ENCODE results near the gene CDRT4. TPM values are rescaled to one million over a fixed set of nuclear protein-coding genes. Genes with fewer than 3 reads are reported as not detected.
"Not testable (repeated sequence)": the region's sequence is repeated elsewhere in the genome, so short reads cannot be mapped to it uniquely, and the experiment has no call there.

Gene CDRT4
- polyA plus RNA-seq, 3 donors = 1.9 to 11.6 (median 4.4) TPM

GRCh38 chr17:15440347-15440746, 27.1 kb downstream of the CDRT4 start:
- DNase-seq (ENCODE audit: extremely low read depth in 1 of 11, low read depth in 9 of 11, low spot score in 4 of 11) = no peak

GRCh38 chr17:15439205-15439985, 28.0 kb downstream of the CDRT4 start:
- not testable (repeated sequence) for DNase-seq (ENCODE audit: extremely low read depth in 1 of 11, low read depth in 9 of 11, low spot score in 4 of 11)

- DNase-seq (ENCODE audit: extremely low read depth in 1 of 11, low read depth in 9 of 11, low spot score in 4 of 11) = no peak
These were observed 28.8 kb downstream of the CDRT4 start for GRCh38 chr17:15438491-15439105.

GRCh38 chr17:15437303-15437635, 30.2 kb downstream of the CDRT4 start:
- DNase-seq (ENCODE audit: extremely low read depth in 1 of 11, low read depth in 9 of 11, low spot score in 4 of 11) = no peak

GRCh38 chr17:15436473-15437302, 30.7 kb downstream of the CDRT4 start:
- peak in 1 of 11 donors; percentile 24 for DNase-seq (ENCODE audit: extremely low read depth in 1 of 11, low read depth in 9 of 11, low spot score in 4 of 11)

- DNase-seq (ENCODE audit: extremely low read depth in 1 of 11, low read depth in 9 of 11, low spot score in 4 of 11) = no peak
These were observed 32.5 kb downstream of the CDRT4 start for GRCh38 chr17:15434956-15435355.

- no peak for DNase-seq (ENCODE audit: extremely low read depth in 1 of 11, low read depth in 9 of 11, low spot score in 4 of 11)
These were observed 34.4 kb downstream of the CDRT4 start for GRCh38 chr17:15432807-15433611.

- no peak for DNase-seq (ENCODE audit: extremely low read depth in 1 of 11, low read depth in 9 of 11, low spot score in 4 of 11)
These were observed 35.7 kb downstream of the CDRT4 start for GRCh38 chr17:15431766-15432165.

- DNase-seq (ENCODE audit: extremely low read depth in 1 of 11, low read depth in 9 of 11, low spot score in 4 of 11) = no peak
These were observed 36.2 kb downstream of the CDRT4 start for GRCh38 chr17:15431196-15431595.

GRCh38 chr17:15424521-15424920, 42.9 kb downstream of the CDRT4 start:
- DNase-seq (ENCODE audit: extremely low read depth in 1 of 11, low read depth in 9 of 11, low spot score in 4 of 11) = no peak

- no peak for DNase-seq (ENCODE audit: extremely low read depth in 1 of 11, low read depth in 9 of 11, low spot score in 4 of 11)
These were observed 44.9 kb downstream of the CDRT4 start for GRCh38 chr17:15422392-15422965.

- no peak for DNase-seq (ENCODE audit: extremely low read depth in 1 of 11, low read depth in 9 of 11, low spot score in 4 of 11)
These were observed 48.6 kb downstream of the CDRT4 start for GRCh38 chr17:15418781-15419180.

- peak in 1 of 11 donors; percentile 20 for DNase-seq (ENCODE audit: extremely low read depth in 1 of 11, low read depth in 9 of 11, low spot score in 4 of 11)
These were observed 52.7 kb downstream of the CDRT4 start for GRCh38 chr17:15414532-15415306.

- DNase-seq (ENCODE audit: extremely low read depth in 1 of 11, low read depth in 9 of 11, low spot score in 4 of 11) = no peak
These were observed 54.2 kb downstream of the CDRT4 start for GRCh38 chr17:15413101-15413771.

- no peak for DNase-seq (ENCODE audit: extremely low read depth in 1 of 11, low read depth in 9 of 11, low spot score in 4 of 11)
These were observed 54.8 kb downstream of the CDRT4 start for GRCh38 chr17:15412606-15413005.

GRCh38 chr17:15411384-15412198, 55.8 kb downstream of the CDRT4 start:
- no peak for DNase-seq (ENCODE audit: extremely low read depth in 1 of 11, low read depth in 9 of 11, low spot score in 4 of 11)
